ENCODE results near the gene CELSR1.
A peak's percentile ranks its signal among the peaks of the same experiment; 100 is the strongest.

CELSR1 gene

GRCh38 chr22:46575911-46576555, 38.6 kb upstream of the CELSR1 start:
- no peak for DNase-seq

- peak; percentile 15 for DNase-seq
These were observed 37.8 kb upstream of the CELSR1 start for GRCh38 chr22:46574993-46575910.

GRCh38 chr22:46574438-46574992, 37.1 kb upstream of the CELSR1 start:
- DNase-seq: peak; percentile 14

DNA sequence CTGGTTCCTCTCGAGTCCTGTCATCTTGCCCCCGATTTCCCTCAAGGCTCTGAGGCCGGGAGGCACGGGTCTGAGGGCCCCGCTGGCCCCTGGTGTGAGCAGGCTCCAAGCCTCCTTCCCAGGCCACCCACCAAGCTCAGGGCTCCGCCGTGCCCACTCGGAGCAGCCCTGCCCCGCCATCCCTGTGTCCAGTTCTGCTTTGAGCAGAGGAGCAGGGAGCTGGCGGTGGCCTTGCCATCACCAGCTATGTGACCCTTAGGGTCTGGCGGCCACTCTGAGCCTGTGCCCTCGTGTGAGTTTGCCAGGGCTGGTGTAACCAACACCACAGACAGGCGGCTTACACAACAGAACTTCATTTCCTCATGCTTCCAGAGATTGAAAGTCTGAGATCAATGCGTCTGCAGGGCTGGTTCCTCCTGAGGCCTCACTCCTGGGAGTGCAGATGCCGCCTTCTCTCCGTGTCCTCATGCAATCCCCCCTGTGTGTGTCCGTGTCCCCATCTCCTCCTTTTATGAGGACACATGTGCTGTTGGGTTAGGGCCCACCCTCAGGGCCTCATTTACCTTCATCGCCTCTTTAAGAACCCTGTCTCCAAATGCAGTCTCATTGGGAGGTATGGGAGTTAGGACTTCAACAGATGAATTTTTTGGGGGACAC, 36.5 kb upstream of the CELSR1 start:
- no peak for DNase-seq

DNA sequence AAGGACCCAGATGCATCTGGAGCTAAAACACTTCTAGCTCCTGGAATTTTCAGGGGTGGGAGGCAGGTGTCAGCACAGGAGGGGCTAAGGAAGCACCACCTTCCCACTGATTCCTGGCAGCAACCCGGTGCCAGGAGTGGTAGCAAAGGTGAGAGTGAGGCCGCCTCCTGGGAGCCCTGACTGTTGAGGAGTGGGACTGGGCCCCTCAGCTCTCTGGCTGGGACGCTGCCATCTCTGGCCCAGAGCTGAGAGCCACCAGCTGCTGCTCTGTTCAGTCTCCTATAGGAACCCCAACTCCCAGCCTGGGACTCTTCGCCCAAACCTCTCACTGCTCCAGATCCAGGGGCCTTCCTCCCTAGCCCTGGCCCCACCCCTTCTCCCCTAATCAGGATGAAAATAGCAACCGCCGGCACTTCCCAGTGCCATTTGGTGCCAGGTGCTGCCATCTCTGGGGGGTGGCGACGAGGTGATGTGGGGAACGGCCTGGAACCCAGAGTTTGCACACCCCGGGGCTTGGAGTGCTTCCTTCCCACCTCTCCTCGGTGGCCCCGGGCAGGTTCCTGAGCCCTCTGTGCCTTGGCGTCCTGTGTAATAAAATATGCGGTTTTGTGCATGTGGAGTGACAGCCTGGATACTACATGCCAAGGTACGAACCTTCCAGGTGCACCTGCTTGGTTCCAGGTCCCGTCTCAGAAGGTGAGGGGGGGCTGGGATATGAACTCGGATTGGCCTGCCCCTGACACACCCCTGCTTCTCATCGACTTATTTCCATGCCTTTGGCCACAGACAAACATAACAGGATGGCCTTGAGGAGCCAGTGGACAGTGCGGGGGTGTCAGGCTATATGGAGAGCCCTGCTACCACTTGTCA, 35.7 kb upstream of the CELSR1 start:
- DNase-seq: peak; percentile 11

DNA sequence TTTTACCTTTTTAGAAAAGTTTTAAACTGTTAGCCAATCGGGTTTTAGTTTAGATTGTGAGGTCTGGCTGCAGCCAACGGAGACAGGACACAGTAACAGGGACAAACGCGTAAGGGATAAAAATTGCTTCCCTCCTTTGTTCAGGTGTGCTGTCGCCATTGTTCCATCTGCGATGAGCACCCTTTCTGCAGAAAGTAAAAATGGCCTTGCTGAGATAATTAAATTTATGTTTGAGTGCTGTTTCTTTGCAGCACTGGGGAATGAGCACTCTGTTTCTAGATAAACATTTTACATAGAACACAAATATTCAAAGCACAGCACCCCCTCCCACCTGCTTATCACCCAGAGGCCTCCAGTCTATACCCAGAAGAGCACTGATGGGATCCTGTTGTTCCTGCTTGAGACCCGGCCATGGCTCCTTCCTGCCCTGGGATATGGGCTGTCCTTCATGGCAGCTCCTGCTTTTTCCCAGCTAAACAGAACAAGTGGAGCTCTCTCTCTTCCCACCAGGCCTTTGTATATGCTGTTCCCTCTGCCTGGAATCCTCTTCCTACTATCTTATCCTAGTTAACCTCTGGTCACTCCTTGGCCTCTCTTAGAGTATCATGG, 34.3 kb upstream of the CELSR1 start:
- no peak for DNase-seq

DNA sequence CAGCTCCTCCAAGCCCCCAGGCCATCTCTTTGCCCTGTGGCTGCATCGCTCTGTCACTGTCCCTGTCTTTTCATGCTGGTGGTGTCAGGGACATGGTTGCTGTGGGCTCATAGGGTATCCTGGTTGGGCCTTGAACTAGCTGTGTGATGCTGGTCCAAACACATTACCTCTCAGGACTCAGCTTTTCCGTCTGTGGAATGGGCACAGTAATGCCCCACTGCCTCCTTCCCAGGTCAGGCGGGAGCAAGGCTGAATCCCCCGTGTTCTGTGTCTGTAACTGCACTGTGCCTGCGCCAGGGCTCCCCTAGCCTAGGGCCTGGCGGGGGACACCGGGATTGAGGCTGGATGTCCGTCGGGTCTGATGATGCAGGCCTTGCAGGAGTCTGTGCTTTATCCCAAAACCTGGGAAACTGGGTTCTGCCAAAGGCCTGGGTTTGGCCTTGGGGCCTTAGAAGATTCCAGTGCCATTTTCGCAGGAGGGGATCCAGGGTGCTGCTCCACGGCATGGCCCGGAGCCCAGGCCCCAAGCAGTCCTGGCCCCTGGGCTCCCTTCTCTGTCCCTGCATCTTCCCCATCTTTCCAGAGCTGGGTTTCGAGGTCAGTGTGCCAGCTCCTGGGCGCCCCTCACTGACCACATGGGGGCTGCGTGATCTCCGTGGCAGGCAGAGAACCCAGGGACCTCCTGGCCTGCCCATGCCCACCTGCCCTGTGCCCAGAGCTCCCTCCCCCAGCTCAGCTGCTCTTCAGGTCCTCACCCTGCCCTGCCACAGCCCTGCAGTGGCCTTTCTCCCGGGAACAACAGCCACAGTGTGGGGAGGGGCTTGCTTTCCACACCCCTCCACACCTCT, 32.7 kb upstream of the CELSR1 start:
- DNase-seq: peak; percentile 12

- DNase-seq: peak; percentile 11
These were observed 31.8 kb upstream of the CELSR1 start for GRCh38 chr22:46569055-46569847.

- no peak for DNase-seq
These were observed 30.8 kb upstream of the CELSR1 start for GRCh38 chr22:46568102-46568809.

DNA sequence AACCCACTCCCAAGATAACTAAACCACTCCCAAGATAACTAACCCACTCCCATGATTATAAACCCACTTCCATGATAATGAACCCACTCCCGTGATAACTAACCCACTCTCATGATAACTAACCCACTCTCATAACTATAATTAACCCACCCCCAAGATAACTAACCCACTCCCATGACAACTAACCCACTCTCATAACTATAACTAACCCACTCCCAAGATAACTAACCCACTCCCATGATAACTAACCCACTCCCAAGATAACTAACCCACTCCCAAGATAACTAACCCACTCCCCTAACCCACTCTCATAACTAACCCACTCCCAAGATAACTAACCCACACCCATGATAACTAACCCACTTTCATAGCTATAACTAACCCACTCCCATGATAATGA, 30.1 kb upstream of the CELSR1 start:
- no peak for DNase-seq

- peak; percentile 13 for DNase-seq
These were observed 26.8 kb upstream of the CELSR1 start for GRCh38 chr22:46564084-46564714.

DNA sequence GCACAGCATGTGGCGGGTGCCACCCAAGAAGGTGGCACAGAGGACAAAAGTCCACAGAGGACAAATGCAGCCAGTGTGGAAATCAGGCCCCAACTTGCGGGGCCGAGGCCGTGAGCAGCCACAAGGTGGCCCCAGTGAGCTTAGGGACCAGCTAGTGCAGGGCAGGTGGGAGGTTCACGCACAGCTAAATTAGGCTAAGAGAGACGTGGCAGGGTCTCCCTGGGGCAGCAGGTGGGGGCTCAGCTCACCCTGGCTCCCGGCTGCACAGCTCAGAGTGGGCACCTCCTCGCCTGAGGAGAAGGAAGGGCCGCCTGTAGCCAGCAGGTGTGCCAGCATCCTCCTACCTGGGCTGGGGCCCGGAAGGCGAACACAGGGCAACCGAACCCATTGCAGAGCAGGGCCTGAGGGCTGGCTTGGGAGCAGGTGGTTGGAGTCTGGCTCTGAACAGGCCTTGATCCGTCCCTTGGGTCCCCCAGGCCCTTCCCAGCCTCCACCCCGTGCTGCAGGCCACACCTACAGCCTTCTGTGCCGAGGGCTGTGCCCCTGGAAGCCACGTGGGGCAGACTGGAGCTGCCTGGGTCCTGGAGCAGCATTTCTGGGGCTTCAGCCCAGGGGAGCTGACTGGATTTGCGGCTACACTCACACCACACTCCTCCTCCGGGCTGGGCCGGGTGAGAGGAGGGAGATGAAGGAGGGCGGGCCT, 26.1 kb upstream of the CELSR1 start:
- DNase-seq: peak; percentile 82

DNA sequence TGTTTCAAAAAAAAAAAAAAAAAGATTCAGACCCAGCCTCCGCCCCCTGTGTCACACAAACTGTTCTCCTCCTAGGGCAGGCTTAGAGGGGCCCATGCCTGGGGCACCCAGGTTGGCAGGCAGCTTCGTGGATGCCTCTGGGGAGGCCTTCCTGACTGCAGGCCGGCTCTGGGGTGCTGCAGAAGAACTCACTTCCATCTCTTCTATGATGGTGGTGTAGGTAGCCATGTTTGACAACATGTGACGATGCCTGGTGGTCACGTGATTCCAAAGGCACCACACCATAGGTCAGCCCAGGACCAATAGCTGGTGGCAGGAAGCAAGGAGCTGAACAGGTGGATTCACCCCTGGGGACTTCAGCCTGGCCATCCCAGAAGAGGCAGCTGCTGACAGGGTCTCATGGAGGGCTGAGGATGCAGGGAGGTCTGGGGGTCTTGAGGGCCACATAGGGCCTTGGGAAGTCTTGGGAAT, 24.1 kb upstream of the CELSR1 start:
- no peak for DNase-seq

DNA sequence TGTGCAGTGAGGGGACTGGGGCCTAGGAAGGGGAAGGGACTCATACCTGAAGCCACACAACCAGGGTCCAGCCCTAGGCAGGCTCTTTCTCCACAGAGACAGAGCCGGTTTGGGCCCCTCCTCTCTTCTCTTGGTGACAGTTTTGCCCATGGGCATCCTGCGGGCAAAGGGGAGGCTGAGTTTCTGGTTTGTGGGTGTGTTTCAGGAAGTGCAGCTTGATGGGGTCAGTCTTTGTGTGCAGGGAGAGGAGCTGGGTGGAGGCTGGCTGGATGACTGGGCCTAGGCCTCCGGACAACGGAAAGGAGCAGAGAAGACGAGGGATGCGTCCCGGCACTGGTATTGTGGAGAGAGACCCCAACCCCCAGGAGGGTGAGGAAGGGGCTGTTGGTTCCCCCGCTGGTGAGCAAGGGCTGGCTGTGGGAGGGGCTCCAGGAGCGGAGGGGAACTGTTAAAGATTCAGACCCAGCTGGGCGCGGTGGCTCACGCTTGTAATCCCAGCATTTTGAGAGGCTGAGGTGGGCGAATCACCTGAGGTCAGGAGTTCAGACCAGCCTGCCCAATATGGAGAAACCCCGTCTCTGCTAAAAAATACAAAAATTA, 23.4 kb upstream of the CELSR1 start:
- no peak for DNase-seq

- DNase-seq: peak; percentile 9
These were observed 20.5 kb upstream of the CELSR1 start for GRCh38 chr22:46557736-46558480.

GRCh38 chr22:46556775-46557174, 19.4 kb upstream of the CELSR1 start:
- DNase-seq: no peak

DNA sequence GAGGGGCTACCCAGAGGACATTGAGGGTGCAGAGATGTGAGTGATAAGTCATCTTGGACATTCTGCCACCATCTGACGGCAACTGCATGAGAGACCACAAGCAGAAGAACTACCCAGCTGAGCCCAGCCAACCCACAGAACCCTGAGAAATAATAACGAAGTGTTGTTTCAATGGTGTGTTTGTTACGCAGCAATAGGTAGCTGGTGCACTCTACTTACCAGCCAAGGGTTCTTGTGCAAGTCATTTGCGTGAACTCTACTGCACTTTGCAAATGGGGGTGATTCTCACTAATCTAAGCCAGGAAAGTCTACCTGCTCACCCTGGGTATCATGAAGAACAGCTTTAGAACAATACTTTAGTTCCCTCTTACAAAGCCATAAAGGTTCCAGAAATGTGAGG, 15.8 kb upstream of the CELSR1 start:
- no peak for DNase-seq

Data from activated CD8-positive, alpha-beta memory T cell treated with anti-CD3 and anti-CD28 coated beads, Interleukin-2, amount 50 U/mL, for 4 hours (primary cell).